ENCODE results near the gene OGN.

Gene OGN

DNA sequence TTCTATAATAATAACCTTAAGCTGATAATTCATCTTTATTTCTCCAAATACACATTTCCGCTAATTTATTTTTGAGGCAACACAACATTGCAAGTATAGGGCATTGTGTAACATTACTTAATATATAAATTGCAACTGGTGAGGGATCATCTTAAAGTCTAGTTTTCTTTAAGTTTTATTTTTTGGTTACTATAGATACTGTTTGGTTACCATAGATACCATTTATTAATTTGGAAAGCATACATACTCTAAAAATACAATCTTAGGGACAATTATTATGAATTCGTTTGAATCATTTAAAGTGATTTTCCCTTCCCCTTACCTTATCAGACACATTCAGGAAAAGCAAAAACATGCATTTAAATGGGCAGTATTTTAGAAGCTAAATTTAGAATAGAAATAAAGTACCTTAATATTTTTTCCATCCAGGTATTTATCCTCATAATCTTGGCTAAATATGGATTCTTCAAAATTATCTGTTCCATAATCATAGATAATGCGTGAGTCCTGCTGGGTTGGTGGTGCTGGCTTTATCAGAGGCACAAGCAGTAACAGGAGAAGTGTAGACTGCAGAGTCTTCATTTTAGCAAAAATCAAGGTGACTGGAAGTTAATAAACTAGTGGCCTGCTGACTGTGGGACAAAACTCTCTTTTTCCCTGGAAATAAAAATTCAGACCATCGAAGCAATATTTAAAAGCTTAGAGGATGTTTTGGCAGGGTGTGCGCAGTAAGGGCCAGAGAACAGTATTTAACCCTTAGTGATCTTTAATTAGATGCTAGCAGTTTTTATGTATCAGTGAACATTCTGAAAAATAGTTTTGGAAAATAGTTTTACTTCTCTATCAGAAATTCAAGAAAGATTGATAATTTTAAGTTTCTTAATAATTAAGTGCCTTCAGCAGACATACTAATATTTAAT is 1.3 kb downstream of the OGN start:
- no peaks in the 10 kb centered on the region for H3K36me3 ChIP-seq
- no peak for DNase-seq
- no peak overlapping the region for H3K27ac ChIP-seq
- H3K9me3 ChIP-seq (ENCODE audit: severe bottlenecking), result no peaks in the 10 kb centered on the region
- TF ChIP-seq CTCF (IDR thresholded peaks at IDR 0.05; ENCODE audit: low read depth, low read length), result no peak
- H3K27me3 ChIP-seq (ENCODE audit: insufficient read depth, low read depth, severe bottlenecking), result no peaks in the 10 kb centered on the region
- no peak overlapping the region for H3K4me3 ChIP-seq (ENCODE audit: low read depth, low read length)

- Histone ChIP-seq H3K9me3 (ENCODE audit: severe bottlenecking) (no peaks in the 10 kb centered on the region), H3K36me3 (no peaks in the 10 kb centered on the region), H3K27me3 (ENCODE audit: insufficient read depth, low read depth, severe bottlenecking) (no peaks in the 10 kb centered on the region), H3K4me3 (ENCODE audit: low read depth, low read length) (no peak overlapping the region), H3K27ac (no peak overlapping the region)
- TF ChIP-seq CTCF (IDR thresholded peaks at IDR 0.05; ENCODE audit: low read depth, low read length), result no peak
- DNase-seq, result no peak
Observed at GRCh38 chr9:92402360-92402759, 2.0 kb downstream of the OGN start.

GRCh38 chr9:92397853-92398252 is 6.5 kb downstream of the OGN start:
- Histone ChIP-seq H3K4me3 (ENCODE audit: low read depth, low read length) (no peak overlapping the region), H3K9me3 (ENCODE audit: severe bottlenecking) (no peaks in the 10 kb centered on the region), H3K27ac (no peak overlapping the region), H3K27me3 (ENCODE audit: insufficient read depth, low read depth, severe bottlenecking) (no peaks in the 10 kb centered on the region), H3K36me3 (no peaks in the 10 kb centered on the region)
- no peak for TF ChIP-seq CTCF (IDR thresholded peaks at IDR 0.05; ENCODE audit: low read depth, low read length)
- no peak for DNase-seq

GRCh38 chr9:92395617-92396016 is 8.8 kb downstream of the OGN start:
- H3K27me3 ChIP-seq (ENCODE audit: insufficient read depth, low read depth, severe bottlenecking), result no peaks in the 10 kb centered on the region
- no peak overlapping the region for H3K4me3 ChIP-seq (ENCODE audit: low read depth, low read length)
- H3K27ac ChIP-seq, result no peak overlapping the region
- H3K36me3 ChIP-seq, result no peaks in the 10 kb centered on the region
- DNase-seq, result no peak
- TF ChIP-seq CTCF (IDR thresholded peaks at IDR 0.05; ENCODE audit: low read depth, low read length), result no peak
- no peaks in the 10 kb centered on the region for H3K9me3 ChIP-seq (ENCODE audit: severe bottlenecking)

- Histone ChIP-seq H3K4me3 (ENCODE audit: low read depth, low read length) (no peak overlapping the region), H3K27me3 (ENCODE audit: insufficient read depth, low read depth, severe bottlenecking) (no peaks in the 10 kb centered on the region), H3K27ac (no peak overlapping the region), H3K36me3 (no peaks in the 10 kb centered on the region), H3K9me3 (ENCODE audit: severe bottlenecking) (no peaks in the 10 kb centered on the region)
- TF ChIP-seq CTCF (IDR thresholded peaks at IDR 0.05; ENCODE audit: low read depth, low read length), result no peak
- DNase-seq, result no peak
Observed at GRCh38 chr9:92393686-92394085, 10.7 kb downstream of the OGN start.

DNA sequence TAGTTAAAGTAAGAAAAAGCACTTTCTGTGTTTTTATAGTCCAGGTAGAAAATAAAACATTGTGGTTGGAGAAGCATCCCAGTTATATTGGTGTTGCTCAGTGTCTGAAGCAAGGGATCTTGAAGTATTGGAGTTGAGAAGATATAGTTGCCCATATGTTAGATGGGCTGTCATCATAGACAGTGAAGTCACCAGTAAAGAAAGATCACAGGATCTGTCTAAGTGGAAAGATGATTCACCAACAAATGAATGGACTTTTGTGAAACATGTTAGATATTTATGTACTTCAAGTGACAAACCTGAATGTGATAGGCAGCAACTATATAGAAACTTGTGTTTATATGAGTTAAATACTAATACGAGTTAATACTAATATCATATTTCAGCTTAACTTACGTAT is 11.7 kb downstream of the OGN start:
- Histone ChIP-seq H3K4me3 (ENCODE audit: low read depth, low read length) (no peak overlapping the region), H3K9me3 (ENCODE audit: severe bottlenecking) (no peaks in the 10 kb centered on the region), H3K36me3 (no peaks in the 10 kb centered on the region), H3K27ac (no peak overlapping the region), H3K27me3 (ENCODE audit: insufficient read depth, low read depth, severe bottlenecking) (no peaks in the 10 kb centered on the region)
- DNase-seq, result no peak
- no peak for TF ChIP-seq CTCF (IDR thresholded peaks at IDR 0.05; ENCODE audit: low read depth, low read length)

Measured in WERI-Rb-1 (cell line).